A673 (cell line): ENCODE data around the gene LDLRAP1. TPM values are rescaled to one million over a fixed set of nuclear protein-coding genes. Genes with fewer than 3 reads are reported as not detected.

Experiments
- BruUV-seq: library from RNA; stranded (reverse); fragments of 400-500 nt; replicated peaks from 2 replicates; lab custom pipeline; 2021; lab: Mats Ljungman, UMichigan
- CTCF ChIA-PET: fragments of 300-600 bp; sonication (Branson Sonifier 250); formaldehyde crosslinking; loops from one replicate; lab custom pipeline; 2022; ENCODE audit warnings: antibody characterized with exemption; lab: Charles Lee
- POLR2A ChIA-PET: fragments of 300-600 bp; sonication (Branson Sonifier 250); formaldehyde crosslinking; loops from one replicate; lab custom pipeline; 2022; ENCODE audit warnings: antibody characterized with exemption; ENCODE audit not compliant: low non-redundant PET; lab: Charles Lee
- DNase-seq: peaks from one replicate; pipeline ENCODE4 v3.0.0-alpha.2; 2015; ENCODE audit warnings: low spot score
- H3K27ac ChIP-seq: fragments of 200-600 bp; sonication (generic); 2 replicates; pipeline ENCODE4 v1.5.1; 2016; ENCODE audit warnings: mixed run types, low read depth, mild to moderate bottlenecking, mixed read lengths, antibody characterized with exemption, low read length; ENCODE audit not compliant: poor library complexity, severe bottlenecking
- H3K27me3 ChIP-seq: fragments of 200-600 bp; sonication (generic); replicated peaks from 2 replicates; pipeline ENCODE4 v1.6.1; 2017; ENCODE audit warnings: mixed run types, low read depth, mild to moderate bottlenecking, mixed read lengths, antibody characterized with exemption, low read length; ENCODE audit not compliant: insufficient read depth, poor library complexity
- H3K36me3 ChIP-seq: fragments of 200-600 bp; sonication (generic); 2 replicates; pipeline ENCODE4 v1.6.1; 2016; ENCODE audit warnings: mixed run types, mild to moderate bottlenecking, mixed read lengths, antibody characterized with exemption, low read length; ENCODE audit not compliant: insufficient read depth, poor library complexity, severe bottlenecking
- H3K4me1 ChIP-seq: fragments of 200-600 bp; sonication (generic); 2 replicates; pipeline ENCODE4 v1.6.1; 2017; ENCODE audit warnings: mixed run types, mild to moderate bottlenecking, mixed read lengths, antibody characterized with exemption, low read length; ENCODE audit not compliant: insufficient read depth, poor library complexity, severe bottlenecking
- H3K4me3 ChIP-seq: fragments of 200-600 bp; sonication (generic); 2 replicates; pipeline ENCODE4 v1.5.1; 2016; ENCODE audit warnings: low read depth, mixed run types, mild to moderate bottlenecking, mixed read lengths, low read length; ENCODE audit not compliant: poor library complexity, severe bottlenecking
- H3K9me3 ChIP-seq: fragments of 200-600 bp; sonication (generic); 2 replicates; pipeline ENCODE4 v1.6.1; 2016; ENCODE audit warnings: mixed run types, low read depth, mild to moderate bottlenecking, mixed read lengths, antibody characterized with exemption, low read length; ENCODE audit not compliant: poor library complexity, severe bottlenecking
- EZH2 ChIP-seq: fragments of 200-600 bp; sonication (generic); IDR thresholded peaks from 2 replicates; pipeline ENCODE4 v1.6.1; 2017; ENCODE audit warnings: borderline replicate concordance, low read depth, mild to moderate bottlenecking, mixed read lengths, antibody characterized with exemption, low read length; ENCODE audit not compliant: poor library complexity, severe bottlenecking
- intact Hi-C: fragments of 100-400 bp; cut with micrococcal nuclease; formaldehyde crosslinking; loops from one replicate; pipeline ENCODE4 v1.10.0; 2022; ENCODE audit not compliant: unreplicated experiment
- total RNA-seq: library from RNA; stranded (reverse); gene quantifications from 2 replicates; pipeline ENCODE4 v1.2.3, GENCODE V29; 2021
- TF ChIP-seq, protein P1 (sequence below): fragments of 300-800, 200-600 bp; sonication (generic); conservative IDR thresholded peaks from 2 replicates; pipeline ENCODE4 v1.5.1; 2017; ENCODE audit warnings: low read depth, mild to moderate bottlenecking, antibody characterized with exemption, low read length, moderate library complexity, mixed read lengths

Gene LDLRAP1
- total RNA-seq, 1 experiment from 2014 or later, result 5.5 TPM

DNA sequence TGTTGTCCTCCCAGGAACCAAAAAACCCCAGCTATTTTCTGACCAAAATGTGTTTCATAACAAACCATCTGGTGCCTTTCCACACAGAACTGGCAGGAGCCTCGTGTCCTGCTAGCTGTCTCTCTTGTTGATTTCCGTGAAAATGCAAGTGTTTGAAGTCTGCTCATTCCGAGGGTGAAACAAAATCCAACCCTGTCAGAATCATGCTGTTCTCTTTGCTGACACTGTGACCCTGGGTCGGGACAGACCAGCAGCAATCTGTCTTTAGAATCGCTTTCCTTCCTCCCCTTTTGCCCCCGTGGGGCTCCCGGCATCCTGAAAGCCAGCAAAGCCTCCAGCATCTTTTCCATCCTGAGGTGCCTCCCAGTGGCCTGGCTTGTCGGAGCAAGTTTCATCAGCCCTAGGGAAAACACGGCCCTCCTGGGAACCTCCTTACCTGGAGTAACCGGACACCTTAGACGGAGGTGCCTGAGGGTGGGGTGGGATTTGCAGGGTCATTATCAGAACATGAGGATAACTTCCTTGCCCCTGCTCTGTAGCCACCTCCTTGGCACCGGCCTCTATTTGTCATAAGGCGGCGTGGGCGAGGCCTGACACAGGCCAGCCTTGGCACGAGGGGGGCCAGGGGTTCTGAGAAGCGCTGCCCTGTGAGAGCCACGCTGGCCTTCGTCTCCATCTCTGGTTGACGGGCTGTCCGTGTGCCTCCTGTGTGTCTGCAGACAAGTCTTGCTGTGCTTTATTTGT lies 24.9 kb downstream of the LDLRAP1 start:
- intact Hi-C loops, result no loop called here
- Histone ChIP-seq H3K27me3 (no peaks in the 10 kb centered on the region), H3K4me1 (peaks cover 2% of the 10 kb centered on the region), H3K9me3 (no peaks in the 10 kb centered on the region), H3K4me3 (no peak overlapping the region), H3K27ac (no peak overlapping the region), H3K36me3 (no peaks in the 10 kb centered on the region)
- ChIA-PET CTCF (no interaction called here), POLR2A (no interaction called here)
- TF ChIP-seq, protein P1, sequence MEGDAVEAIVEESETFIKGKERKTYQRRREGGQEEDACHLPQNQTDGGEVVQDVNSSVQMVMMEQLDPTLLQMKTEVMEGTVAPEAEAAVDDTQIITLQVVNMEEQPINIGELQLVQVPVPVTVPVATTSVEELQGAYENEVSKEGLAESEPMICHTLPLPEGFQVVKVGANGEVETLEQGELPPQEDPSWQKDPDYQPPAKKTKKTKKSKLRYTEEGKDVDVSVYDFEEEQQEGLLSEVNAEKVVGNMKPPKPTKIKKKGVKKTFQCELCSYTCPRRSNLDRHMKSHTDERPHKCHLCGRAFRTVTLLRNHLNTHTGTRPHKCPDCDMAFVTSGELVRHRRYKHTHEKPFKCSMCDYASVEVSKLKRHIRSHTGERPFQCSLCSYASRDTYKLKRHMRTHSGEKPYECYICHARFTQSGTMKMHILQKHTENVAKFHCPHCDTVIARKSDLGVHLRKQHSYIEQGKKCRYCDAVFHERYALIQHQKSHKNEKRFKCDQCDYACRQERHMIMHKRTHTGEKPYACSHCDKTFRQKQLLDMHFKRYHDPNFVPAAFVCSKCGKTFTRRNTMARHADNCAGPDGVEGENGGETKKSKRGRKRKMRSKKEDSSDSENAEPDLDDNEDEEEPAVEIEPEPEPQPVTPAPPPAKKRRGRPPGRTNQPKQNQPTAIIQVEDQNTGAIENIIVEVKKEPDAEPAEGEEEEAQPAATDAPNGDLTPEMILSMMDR, result no peak
- no peak for TF ChIP-seq EZH2
- BruUV-seq, result no TSS peak
- no peak for DNase-seq

DNA sequence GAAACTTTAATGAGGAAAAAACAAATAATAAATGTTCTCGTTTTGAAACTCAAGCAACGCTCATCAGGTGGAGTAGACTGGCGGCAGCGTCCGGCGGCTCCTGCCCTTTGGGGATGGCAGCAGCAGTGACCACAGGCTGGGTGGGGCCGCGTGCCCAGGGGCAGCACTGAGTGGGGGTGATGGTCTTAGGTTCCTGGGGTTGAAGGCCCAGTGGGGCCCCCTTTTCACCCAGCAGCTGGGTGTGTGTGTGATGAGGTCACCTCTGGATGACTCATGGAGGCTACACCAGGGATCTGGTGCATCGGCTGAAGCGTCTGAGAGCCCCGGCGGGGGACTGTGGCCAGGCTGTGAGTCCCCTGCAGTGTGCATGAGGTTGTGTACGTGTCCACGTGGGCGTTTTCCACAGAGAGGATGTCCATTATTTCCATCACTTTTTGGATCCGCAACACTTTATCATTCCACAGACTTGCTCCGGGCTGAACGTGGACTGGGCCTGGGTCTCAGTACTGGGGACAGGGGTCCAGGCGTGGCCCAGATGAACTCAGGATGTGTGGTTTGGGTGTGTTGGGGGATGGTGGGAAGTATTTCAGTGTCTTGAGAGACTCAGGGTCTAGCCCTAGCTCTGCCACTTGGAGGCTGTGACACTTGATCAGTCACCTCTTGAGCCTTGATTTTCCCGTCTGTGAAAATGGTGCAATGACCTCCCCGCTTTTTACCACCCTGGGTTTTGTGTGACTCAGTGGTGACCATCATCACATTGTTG lies 25.6 kb downstream of the LDLRAP1 start:
- Histone ChIP-seq H3K36me3 (no peaks in the 10 kb centered on the region), H3K9me3 (no peaks in the 10 kb centered on the region), H3K27ac (no peak overlapping the region), H3K4me1 (peaks cover 2% of the 10 kb centered on the region), H3K27me3 (no peaks in the 10 kb centered on the region), H3K4me3 (no peak overlapping the region)
- BruUV-seq, result no TSS peak
- ChIA-PET POLR2A (no interaction called here), CTCF (no interaction called here)
- DNase-seq, result no peak
- TF ChIP-seq EZH2, result no peak
- TF ChIP-seq, protein P1, result no peak
- intact Hi-C loops, result no loop called here

DNA sequence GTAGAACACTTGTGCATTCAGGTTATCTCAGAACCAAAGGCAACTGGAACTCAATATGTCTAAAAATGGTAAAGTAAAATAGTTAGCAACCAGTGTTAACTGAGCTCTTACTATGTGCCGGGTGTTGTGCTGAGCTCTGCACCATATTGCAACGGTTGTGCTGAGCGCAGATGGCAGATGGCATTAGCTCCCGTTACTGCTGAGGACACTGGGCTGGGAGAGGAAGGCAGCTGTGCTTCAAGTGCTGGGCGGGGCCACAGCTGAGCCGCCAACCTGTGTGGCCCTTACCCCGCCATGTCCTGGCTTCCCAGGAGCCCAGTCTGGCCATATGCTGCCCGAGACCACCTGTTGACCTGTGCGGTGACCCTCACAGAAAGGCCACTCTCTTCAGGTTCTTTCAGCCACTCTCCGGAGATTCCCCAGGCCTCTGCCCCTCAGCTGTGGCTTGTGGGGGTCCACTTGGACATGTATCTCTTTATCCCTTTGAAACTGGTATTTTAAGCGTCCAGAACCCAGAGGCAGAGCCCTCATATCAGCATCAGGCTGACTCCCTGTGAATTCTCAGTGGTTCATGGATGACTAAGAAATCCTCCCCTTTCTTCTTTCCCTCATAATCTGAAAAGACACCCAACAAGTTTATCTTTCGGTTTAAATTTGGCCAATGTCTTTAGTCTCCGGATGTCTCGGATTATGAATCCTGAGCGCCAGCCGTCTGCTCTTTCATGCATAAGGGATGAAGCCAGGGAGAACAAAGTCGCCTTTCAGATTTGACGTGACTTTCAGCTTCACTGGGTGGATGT lies 26.4 kb downstream of the LDLRAP1 start:
- no peak for TF ChIP-seq EZH2
- TF ChIP-seq, protein P1, result no peak
- DNase-seq, result no peak
- POLR2A ChIA-PET, result no interaction called here
- CTCF ChIA-PET, result no interaction called here
- Histone ChIP-seq H3K9me3 (no peaks in the 10 kb centered on the region), H3K27ac (no peak overlapping the region), H3K27me3 (no peaks in the 10 kb centered on the region), H3K4me3 (no peak overlapping the region), H3K4me1 (peaks cover 2% of the 10 kb centered on the region), H3K36me3 (no peaks in the 10 kb centered on the region)
- no TSS peak for BruUV-seq
- intact Hi-C loops, result no loop called here
